Vagina (tissue), 2 donors: Measurements from ENCODE around the gene LLGL1. TPM values are rescaled to one million over a fixed set of nuclear protein-coding genes. Genes with fewer than 3 reads are reported as not detected.

Source experiments
- DNase-seq, 2 donors: peaks; one replicate each; pipeline ENCODE4 v3.0.0-alpha.2; 2017; ENCODE audit errors: extremely low spot score in 2 of 2
- H3K27ac ChIP-seq: fragments of 200-600 bp; sonication (generic); one replicate; pipeline ENCODE4 v1.5.1; 2019
- H3K27me3 ChIP-seq: fragments of 200-600 bp; sonication (generic); one replicate; pipeline ENCODE4 v1.5.1; 2019
- H3K36me3 ChIP-seq, 2 donors: fragments of 200-600 bp; sonication (generic); one replicate each; pipeline ENCODE4 v1.5.1; 2017 to 2019
- H3K4me1 ChIP-seq: fragments of 200-600 bp; sonication (generic); one replicate; pipeline ENCODE4 v1.5.1; 2019
- H3K4me3 ChIP-seq, 2 donors: fragments of 200-600 bp; sonication (generic); 1 replicate in 1 of 2; 2 replicates in 1 of 2; pipeline ENCODE4 v1.5.1; 2016 to 2019
- H3K9me3 ChIP-seq: fragments of 200-600 bp; sonication (generic); one replicate; pipeline ENCODE4 v1.5.1; 2019
- CTCF ChIP-seq, 3 experiments: fragments of 450-650 bp in 2 of 3; fragments of 200-600 bp in 1 of 3; sonication (generic) in 1 of 3; IDR thresholded peaks; one replicate each; pipeline ENCODE4 v1.5.1; 2017 to 2019; ENCODE audit warnings: antibody characterized with exemption in 3 of 3, mild to moderate bottlenecking in 2 of 3, moderate library complexity in 2 of 3
- POLR2A ChIP-seq, 2 donors: fragments of 450-650 bp; IDR thresholded peaks; one replicate each; pipeline ENCODE4 v1.6.1; 2017; ENCODE audit warnings: antibody characterized with exemption in 2 of 2, mild to moderate bottlenecking in 2 of 2, moderate library complexity in 2 of 2
- POLR2AphosphoS5 ChIP-seq, 2 donors: sonication (generic); formaldehyde crosslinking; IDR thresholded peaks; one replicate each; pipeline ENCODE4 v1.9.0; 2017; ENCODE audit warnings: antibody characterized with exemption in 2 of 2, mild to moderate bottlenecking in 2 of 2, low read depth in 1 of 2; ENCODE audit not compliant: insufficient read depth in 1 of 2
- intact Hi-C: fragments of 100-400 bp; cut with DNase I; formaldehyde crosslinking; loops from one replicate; pipeline ENCODE4 v1.15.1; 2023
- total RNA-seq: library from RNA; depleted of rRNA; stranded (reverse); fragments of >200 nt; gene quantifications from one replicate; pipeline ENCODE4 v1.2.3, GENCODE V29; 2016

The LLGL1 gene
- total RNA-seq = 27.7 TPM

GRCh38 chr17:18225121-18225641 lies at the start of gene LLGL1:
Gene LLGL1 (plus strand): TSS chr17:18225635. CDS start chr17:18225683, 48 bp downstream.
- TF ChIP-seq CTCF (IDR thresholded peaks at IDR 0.05) (no peak), POLR2AphosphoS5 (IDR thresholded peaks at IDR 0.05; ENCODE audit: insufficient read depth in 1 of 2, low read depth in 1 of 2) (peak in 1 of 2 donors; percentile 41)
- Histone ChIP-seq H3K9me3 (no peaks in the 10 kb centered on the region), H3K4me1 (peaks cover 22% of the 10 kb centered on the region), H3K27ac (peak within 1 kb of the TSS; percentile 64), H3K36me3 (no peaks in the 10 kb centered on the region), H3K27me3 (no peaks in the 10 kb centered on the region), H3K4me3 (peak within 1 kb of the TSS; percentile 55 to 64)
- intact Hi-C loops = no loop called here
- peak in 1 of 2 donors; percentile 95 for DNase-seq

GRCh38 chr17:18176176-18176575 lies 49.3 kb upstream of the LLGL1 start:
- Histone ChIP-seq H3K36me3 (no peaks in the 10 kb centered on the region), H3K9me3 (no peaks in the 10 kb centered on the region), H3K4me1 (peaks cover 3% of the 10 kb centered on the region), H3K27me3 (no peaks in the 10 kb centered on the region), H3K27ac (no peak overlapping the region), H3K4me3 (no peak overlapping the region)
- intact Hi-C loops = no loop called here
- TF ChIP-seq CTCF (IDR thresholded peaks at IDR 0.05) = no peak
- no peak for TF ChIP-seq POLR2A (IDR thresholded peaks at IDR 0.05)
- no peak for TF ChIP-seq POLR2AphosphoS5 (IDR thresholded peaks at IDR 0.05; ENCODE audit: insufficient read depth in 1 of 2, low read depth in 1 of 2)
- no peak for DNase-seq

- Histone ChIP-seq H3K27ac (no peak overlapping the region), H3K36me3 (no peaks in the 10 kb centered on the region), H3K9me3 (no peaks in the 10 kb centered on the region), H3K4me1 (peaks cover 12% of the 10 kb centered on the region), H3K4me3 (no peak overlapping the region), H3K27me3 (no peaks in the 10 kb centered on the region)
- no peak for TF ChIP-seq CTCF (IDR thresholded peaks at IDR 0.05)
- no peak for TF ChIP-seq POLR2AphosphoS5 (IDR thresholded peaks at IDR 0.05; ENCODE audit: insufficient read depth in 1 of 2, low read depth in 1 of 2)
- no peak for TF ChIP-seq POLR2A (IDR thresholded peaks at IDR 0.05)
- intact Hi-C loops = no loop called here
- no peak for DNase-seq
Observed at GRCh38 chr17:18177133-18177532, 48.3 kb upstream of the LLGL1 start.

GRCh38 chr17:18177722-18178121 lies 47.7 kb upstream of the LLGL1 start:
- H3K36me3 ChIP-seq = no peaks in the 10 kb centered on the region
- no peak overlapping the region for H3K27ac ChIP-seq
- H3K4me1 ChIP-seq = peaks cover 17% of the 10 kb centered on the region
- H3K4me3 ChIP-seq = no peak overlapping the region
- TF ChIP-seq POLR2AphosphoS5 (IDR thresholded peaks at IDR 0.05; ENCODE audit: insufficient read depth in 1 of 2, low read depth in 1 of 2) = no peak
- TF ChIP-seq CTCF (IDR thresholded peaks at IDR 0.05) = no peak
- TF ChIP-seq POLR2A (IDR thresholded peaks at IDR 0.05) = no peak
- no peaks in the 10 kb centered on the region for H3K9me3 ChIP-seq
- intact Hi-C loops = no loop called here
- no peaks in the 10 kb centered on the region for H3K27me3 ChIP-seq
- DNase-seq = no peak

- H3K27ac ChIP-seq = no peak overlapping the region
Observed at GRCh38 chr17:18179196-18179595, 46.2 kb upstream of the LLGL1 start.

More at GRCh38 chr17:18179196-18179595, 46.2 kb upstream of the LLGL1 start:
- Histone ChIP-seq H3K9me3 (no peaks in the 10 kb centered on the region), H3K36me3 (no peaks in the 10 kb centered on the region), H3K27me3 (no peaks in the 10 kb centered on the region), H3K4me3 (no peak overlapping the region), H3K4me1 (peaks cover 17% of the 10 kb centered on the region)
- intact Hi-C loops = no loop called here
- no peak for DNase-seq
- TF ChIP-seq POLR2A (IDR thresholded peaks at IDR 0.05) = no peak
- TF ChIP-seq CTCF (IDR thresholded peaks at IDR 0.05) = no peak
- TF ChIP-seq POLR2AphosphoS5 (IDR thresholded peaks at IDR 0.05; ENCODE audit: insufficient read depth in 1 of 2, low read depth in 1 of 2) = no peak
